ENCODE measurements around the gene FRAT2. TPM values are rescaled to one million over a fixed set of nuclear protein-coding genes. Genes with fewer than 3 reads are reported as not detected.

FRAT2 gene
- total RNA-seq, 1 donor from 2014 or later: 8.6 TPM

- intact Hi-C loops (cut with DNase I): no loop called here
- Histone ChIP-seq H3K36me3 (no peaks in the 10 kb centered on the region), H3K4me3 (no peak overlapping the region), H3K27me3 (no peaks in the 10 kb centered on the region), H3K4me1 (peaks cover 35% of the 10 kb centered on the region), H3K9me3 (no peaks in the 10 kb centered on the region), H3K27ac (no peak overlapping the region)
- no peak for DNase-seq (ENCODE audit: extremely low spot score in 2 of 2)
- TF ChIP-seq POLR2AphosphoS5 (IDR thresholded peaks at IDR 0.05; ENCODE audit: insufficient read depth in 1 of 2, low read depth in 1 of 2): no peak
- TF ChIP-seq CTCF (IDR thresholded peaks at IDR 0.05): no peak
- TF ChIP-seq POLR2A (IDR thresholded peaks at IDR 0.05): no peak
These were observed 6.9 kb downstream of the FRAT2 start for GRCh38 chr10:97327348-97328294.

DNA sequence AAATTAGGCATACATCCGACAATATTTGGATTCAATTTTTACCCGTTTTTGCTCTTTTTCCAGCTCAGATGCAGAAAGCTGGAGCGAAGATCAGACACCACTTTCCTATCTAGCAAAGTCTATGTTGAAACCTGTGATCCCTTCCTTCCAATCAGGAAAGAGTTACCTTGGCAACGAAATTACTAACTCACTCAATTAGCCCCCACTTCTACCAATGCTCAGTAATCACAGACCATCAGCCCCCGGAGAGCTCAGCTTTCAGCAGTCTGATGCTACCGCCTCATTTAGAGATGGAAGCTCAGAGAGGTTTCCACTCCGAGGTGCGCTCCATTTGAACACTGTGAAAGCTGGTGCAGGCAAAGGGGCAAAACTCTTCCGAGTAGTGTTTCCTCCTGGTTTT is 8.8 kb downstream of the FRAT2 start:
- no peaks in the 10 kb centered on the region for H3K9me3 ChIP-seq
- no peak overlapping the region for H3K27ac ChIP-seq
- H3K4me1 ChIP-seq: peaks cover 30% of the 10 kb centered on the region
- no peaks in the 10 kb centered on the region for H3K27me3 ChIP-seq
- H3K4me3 ChIP-seq: no peak overlapping the region
- H3K36me3 ChIP-seq: no peaks in the 10 kb centered on the region
- DNase-seq (ENCODE audit: extremely low spot score in 2 of 2): no peak
- no peak for TF ChIP-seq POLR2A (IDR thresholded peaks at IDR 0.05)
- no peak for TF ChIP-seq POLR2AphosphoS5 (IDR thresholded peaks at IDR 0.05; ENCODE audit: insufficient read depth in 1 of 2, low read depth in 1 of 2)
- no peak for TF ChIP-seq CTCF (IDR thresholded peaks at IDR 0.05)
- intact Hi-C loops (cut with DNase I): no loop called here

DNA sequence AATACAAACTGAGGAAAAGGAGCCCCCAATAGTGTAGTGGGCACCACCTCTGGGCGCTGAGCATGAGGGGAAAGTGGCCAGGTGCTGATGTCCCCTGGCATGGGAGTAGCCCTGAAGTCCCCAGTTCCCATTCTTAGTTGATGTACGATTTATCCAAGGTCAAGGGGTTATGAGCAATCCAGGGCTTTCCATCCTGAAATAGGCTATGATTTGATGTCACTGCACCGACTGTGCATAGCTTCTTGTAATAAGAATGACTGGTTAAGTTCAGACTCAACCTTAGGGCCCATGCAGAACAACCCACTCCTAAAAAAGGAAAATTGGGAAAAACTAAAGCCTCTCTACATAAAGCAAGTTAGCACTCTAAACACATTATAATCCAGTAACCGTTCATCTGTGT is 11.0 kb downstream of the FRAT2 start:
- no peaks in the 10 kb centered on the region for H3K9me3 ChIP-seq
- intact Hi-C loops (cut with DNase I): no loop called here
- no peak for DNase-seq (ENCODE audit: extremely low spot score in 2 of 2)
- TF ChIP-seq CTCF (IDR thresholded peaks at IDR 0.05): no peak
- TF ChIP-seq POLR2AphosphoS5 (IDR thresholded peaks at IDR 0.05; ENCODE audit: insufficient read depth in 1 of 2, low read depth in 1 of 2): no peak
- TF ChIP-seq POLR2A (IDR thresholded peaks at IDR 0.05): no peak
- no peak overlapping the region for H3K27ac ChIP-seq
- H3K27me3 ChIP-seq: no peaks in the 10 kb centered on the region
- no peaks in the 10 kb centered on the region for H3K36me3 ChIP-seq
- no peak overlapping the region for H3K4me3 ChIP-seq
- H3K4me1 ChIP-seq: peaks cover 24% of the 10 kb centered on the region

- no peaks in the 10 kb centered on the region for H3K36me3 ChIP-seq
- H3K4me1 ChIP-seq: peaks cover 31% of the 10 kb centered on the region
- H3K27me3 ChIP-seq: no peaks in the 10 kb centered on the region
- no peak overlapping the region for H3K27ac ChIP-seq
- H3K4me3 ChIP-seq: no peak overlapping the region
- DNase-seq (ENCODE audit: extremely low spot score in 2 of 2): no peak
- no peaks in the 10 kb centered on the region for H3K9me3 ChIP-seq
- TF ChIP-seq POLR2AphosphoS5 (IDR thresholded peaks at IDR 0.05; ENCODE audit: insufficient read depth in 1 of 2, low read depth in 1 of 2) (no peak), POLR2A (IDR thresholded peaks at IDR 0.05) (no peak), CTCF (IDR thresholded peaks at IDR 0.05) (no peak)
- intact Hi-C loops (cut with DNase I): no loop called here
These were observed 12.7 kb downstream of the FRAT2 start for GRCh38 chr10:97321804-97322190.
